ENCODE results near the gene DNAH2. TPM values are rescaled to one million over a fixed set of nuclear protein-coding genes. Genes with fewer than 3 reads are reported as not detected.

Gene DNAH2
- total RNA-seq, 1 donor from 2014 or later, result 0.72 TPM

DNA sequence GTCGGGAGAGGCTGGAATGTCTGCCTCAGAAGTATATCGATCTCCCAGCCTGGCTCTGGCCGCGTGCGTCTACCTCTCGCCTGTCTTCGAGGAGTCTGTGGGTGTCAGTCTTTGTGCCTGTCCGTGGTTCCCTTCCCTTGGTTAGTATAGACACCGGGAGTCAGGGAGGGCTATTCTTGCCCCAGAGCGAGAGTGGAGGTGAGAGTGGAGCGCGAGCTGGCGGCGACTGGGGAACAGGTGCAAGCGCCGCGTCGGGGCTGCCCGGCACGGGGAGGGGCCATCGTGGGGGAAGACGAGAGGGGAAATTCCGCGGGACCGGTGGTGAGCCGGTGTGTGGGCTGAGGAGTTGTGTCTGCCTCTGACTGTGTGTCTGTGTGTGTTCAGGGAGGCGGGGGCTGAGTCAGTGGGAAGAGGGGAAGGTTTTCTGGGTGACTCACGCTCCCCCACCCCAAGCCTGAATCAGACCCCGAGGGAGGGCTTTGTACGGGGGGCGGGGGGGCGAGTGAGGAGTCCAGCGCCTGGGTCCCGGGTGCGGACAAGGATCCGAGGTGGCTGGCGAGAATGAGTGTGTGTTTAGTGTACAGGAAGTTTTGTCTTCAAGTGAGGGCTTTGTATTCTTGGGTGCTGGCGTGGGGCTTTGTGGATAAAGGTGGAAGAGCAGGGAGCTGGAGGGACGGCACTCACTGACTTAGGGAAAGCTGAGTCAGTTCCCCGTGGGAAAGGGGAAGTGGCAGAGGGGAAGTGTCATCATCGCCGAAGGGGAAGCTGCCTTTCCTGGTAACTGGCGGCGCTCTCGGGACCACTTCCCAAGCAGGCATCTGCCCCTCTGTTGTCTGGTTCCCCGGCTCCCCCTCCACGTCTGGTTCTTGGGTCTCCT lies 125.1 kb downstream of the DNAH2 start:
- peaks cover 22% of the 10 kb centered on the region for H3K36me3 Mint-ChIP-seq (ENCODE audit: low read depth, unreplicated experiment)
- peak overlapping the region; percentile 99 for H3K27ac Mint-ChIP-seq (ENCODE audit: unreplicated experiment)
- peaks cover 25% of the 10 kb centered on the region for H3K27me3 Mint-ChIP-seq (ENCODE audit: unreplicated experiment)
- peak overlapping the region; percentile 99 for H3K4me3 Mint-ChIP-seq (ENCODE audit: unreplicated experiment)
- TF ChIP-seq, protein P1, sequence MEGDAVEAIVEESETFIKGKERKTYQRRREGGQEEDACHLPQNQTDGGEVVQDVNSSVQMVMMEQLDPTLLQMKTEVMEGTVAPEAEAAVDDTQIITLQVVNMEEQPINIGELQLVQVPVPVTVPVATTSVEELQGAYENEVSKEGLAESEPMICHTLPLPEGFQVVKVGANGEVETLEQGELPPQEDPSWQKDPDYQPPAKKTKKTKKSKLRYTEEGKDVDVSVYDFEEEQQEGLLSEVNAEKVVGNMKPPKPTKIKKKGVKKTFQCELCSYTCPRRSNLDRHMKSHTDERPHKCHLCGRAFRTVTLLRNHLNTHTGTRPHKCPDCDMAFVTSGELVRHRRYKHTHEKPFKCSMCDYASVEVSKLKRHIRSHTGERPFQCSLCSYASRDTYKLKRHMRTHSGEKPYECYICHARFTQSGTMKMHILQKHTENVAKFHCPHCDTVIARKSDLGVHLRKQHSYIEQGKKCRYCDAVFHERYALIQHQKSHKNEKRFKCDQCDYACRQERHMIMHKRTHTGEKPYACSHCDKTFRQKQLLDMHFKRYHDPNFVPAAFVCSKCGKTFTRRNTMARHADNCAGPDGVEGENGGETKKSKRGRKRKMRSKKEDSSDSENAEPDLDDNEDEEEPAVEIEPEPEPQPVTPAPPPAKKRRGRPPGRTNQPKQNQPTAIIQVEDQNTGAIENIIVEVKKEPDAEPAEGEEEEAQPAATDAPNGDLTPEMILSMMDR (IDR thresholded peaks at IDR 0.05; ENCODE audit: unreplicated experiment), result no peak
- peak; percentile 58 for DNase-seq (ENCODE audit: low spot score)
- peaks cover 45% of the 10 kb centered on the region for H3K4me1 Mint-ChIP-seq (ENCODE audit: unreplicated experiment)
- H3K9me3 Mint-ChIP-seq (ENCODE audit: unreplicated experiment), result no peaks in the 10 kb centered on the region

DNA sequence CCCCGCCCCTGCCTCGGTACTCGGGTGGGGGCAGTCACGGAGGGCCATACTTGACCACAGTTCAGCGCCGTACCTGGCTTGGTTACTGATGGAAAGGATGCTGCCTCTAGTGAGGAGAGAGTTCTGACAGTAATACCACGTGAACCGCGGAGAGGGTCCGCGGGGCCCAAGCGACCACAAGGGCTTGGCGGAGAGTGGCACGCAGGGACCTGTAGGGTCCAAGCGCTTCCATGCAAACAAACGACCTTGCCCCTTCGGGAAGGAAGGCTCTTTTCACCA lies 125.7 kb downstream of the DNAH2 start:
- no peak for DNase-seq (ENCODE audit: low spot score)
- Mint-ChIP-seq H3K27ac (ENCODE audit: unreplicated experiment) (peak overlapping the region; percentile 99), H3K9me3 (ENCODE audit: unreplicated experiment) (no peaks in the 10 kb centered on the region), H3K36me3 (ENCODE audit: low read depth, unreplicated experiment) (peaks cover 23% of the 10 kb centered on the region), H3K27me3 (ENCODE audit: unreplicated experiment) (peaks cover 22% of the 10 kb centered on the region), H3K4me3 (ENCODE audit: unreplicated experiment) (peak overlapping the region; percentile 99), H3K4me1 (ENCODE audit: unreplicated experiment) (peaks cover 43% of the 10 kb centered on the region)
- TF ChIP-seq, protein P1 (IDR thresholded peaks at IDR 0.05; ENCODE audit: unreplicated experiment), result no peak

DNA sequence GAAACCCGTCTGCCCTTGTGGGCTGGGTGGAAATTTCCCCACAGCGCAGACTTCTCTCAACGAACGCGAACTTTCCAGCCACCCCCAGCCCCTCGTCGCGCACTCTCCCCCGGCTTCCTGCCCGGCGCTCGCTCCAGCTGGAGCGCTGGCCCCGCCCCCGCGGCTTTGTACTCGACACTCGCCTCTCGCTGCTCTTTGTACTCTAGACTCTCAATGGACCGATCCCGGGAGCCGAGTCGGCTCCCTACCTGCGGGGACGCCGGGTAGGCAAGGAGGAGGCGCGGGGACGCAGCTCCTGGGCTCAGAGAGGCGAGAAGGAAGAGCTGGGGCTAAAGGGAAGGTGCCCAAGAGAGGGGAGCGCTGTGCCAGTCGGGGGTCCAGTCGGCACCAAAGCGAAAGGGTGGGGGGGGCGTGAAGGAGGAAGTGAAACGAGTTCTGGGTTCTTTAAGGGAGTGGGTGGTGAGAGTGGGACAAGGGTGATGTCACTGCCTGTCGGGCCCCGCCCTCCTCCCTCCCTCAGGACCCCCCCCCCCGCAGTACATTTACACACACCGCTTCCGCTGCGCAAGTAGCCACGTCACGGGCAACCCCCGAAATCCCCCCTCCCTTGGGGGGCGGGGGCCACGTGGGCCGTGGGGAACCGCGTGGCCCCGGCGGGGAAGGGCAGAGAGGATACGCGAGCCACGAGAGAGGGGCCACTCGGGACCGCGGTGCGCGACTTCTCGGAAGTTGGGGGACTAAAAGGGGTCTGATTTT lies 126.2 kb downstream of the DNAH2 start:
- H3K4me1 Mint-ChIP-seq (ENCODE audit: unreplicated experiment), result peaks cover 39% of the 10 kb centered on the region

DNA sequence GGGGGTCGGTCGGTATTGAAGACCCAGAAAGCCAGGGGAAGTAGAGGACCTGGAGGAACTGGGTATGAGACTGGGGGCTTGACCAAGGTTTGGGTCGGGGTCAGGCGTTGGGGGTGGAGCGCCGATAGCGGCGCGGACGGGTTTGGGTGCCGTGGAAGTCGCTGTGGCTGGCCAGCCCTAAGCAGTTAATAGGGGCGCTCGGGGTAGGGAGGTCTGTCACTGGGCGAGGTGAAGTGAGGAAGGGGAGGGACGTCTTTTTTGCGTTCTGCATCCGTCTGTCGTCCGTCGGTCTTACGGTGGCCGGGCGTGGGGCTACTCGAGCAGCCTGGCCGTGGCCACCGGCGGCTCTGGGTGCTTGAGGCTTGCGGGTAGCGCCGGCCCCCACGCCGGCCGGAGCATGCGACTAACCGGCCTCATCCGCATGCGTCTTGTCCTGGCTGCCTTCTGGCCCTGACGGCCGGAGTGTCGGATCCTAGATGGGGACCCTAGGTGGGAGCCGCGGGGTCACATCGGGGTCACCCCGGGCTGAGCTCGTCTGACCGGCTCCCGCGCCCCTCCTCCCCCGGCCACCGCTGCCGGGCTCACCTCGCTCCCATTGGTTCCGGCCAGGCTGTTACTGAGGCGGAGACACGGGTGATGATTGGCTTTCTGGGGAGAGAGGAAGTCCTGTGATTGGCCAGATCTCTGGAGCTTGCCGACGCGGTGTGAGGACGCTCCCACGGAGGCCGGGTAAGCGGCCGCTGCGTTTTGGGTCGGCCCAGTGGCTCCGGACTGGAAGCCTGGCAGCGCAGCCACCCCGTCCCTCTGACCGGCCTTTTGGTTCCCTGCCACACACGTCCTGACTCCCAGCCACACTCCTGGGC lies 127.0 kb downstream of the DNAH2 start:
- peaks cover 17% of the 10 kb centered on the region for H3K27me3 Mint-ChIP-seq (ENCODE audit: unreplicated experiment)
- peaks cover 27% of the 10 kb centered on the region for H3K36me3 Mint-ChIP-seq (ENCODE audit: low read depth, unreplicated experiment)
- peaks cover 31% of the 10 kb centered on the region for H3K4me1 Mint-ChIP-seq (ENCODE audit: unreplicated experiment)
- peak; percentile 83 for DNase-seq (ENCODE audit: low spot score)
- H3K9me3 Mint-ChIP-seq (ENCODE audit: unreplicated experiment), result no peaks in the 10 kb centered on the region
- TF ChIP-seq, protein P1 (IDR thresholded peaks at IDR 0.05; ENCODE audit: unreplicated experiment), result no peak
- peak overlapping the region; percentile 99 for H3K27ac Mint-ChIP-seq (ENCODE audit: unreplicated experiment)
- H3K4me3 Mint-ChIP-seq (ENCODE audit: unreplicated experiment), result peak overlapping the region; percentile 99

More for the DNA sequence above, 126.2 kb downstream of the DNAH2 start:
- Mint-ChIP-seq H3K36me3 (ENCODE audit: low read depth, unreplicated experiment) (peaks cover 26% of the 10 kb centered on the region), H3K4me3 (ENCODE audit: unreplicated experiment) (peak overlapping the region; percentile 99), H3K27ac (ENCODE audit: unreplicated experiment) (peak overlapping the region; percentile 99), H3K27me3 (ENCODE audit: unreplicated experiment) (peaks cover 19% of the 10 kb centered on the region), H3K9me3 (ENCODE audit: unreplicated experiment) (no peaks in the 10 kb centered on the region)
- DNase-seq (ENCODE audit: low spot score), result peak; percentile 83
- TF ChIP-seq, protein P1 (IDR thresholded peaks at IDR 0.05; ENCODE audit: unreplicated experiment), result no peak

Data from endothelial cell (in vitro differentiated cells).